GM12878 (cell line): Measurements from ENCODE around the gene TMEM138. TPM values are rescaled to one million over a fixed set of nuclear protein-coding genes. Genes with fewer than 3 reads are reported as not detected.

Experiments
- ATAC-seq: fragments of 200-7000 bp; cut with Tn5 transposase; 3 replicates; pipeline ENCODE4 v1.9.1; 2020; ENCODE audit warnings: mild to moderate bottlenecking, moderate library complexity
- BruUV-seq: library from RNA; stranded (reverse); fragments of 400-500 nt; replicated peaks from 2 replicates; lab custom pipeline; 2021; lab: Mats Ljungman, UMichigan
- CTCF ChIA-PET: fragments of 300-600 bp; sonication (Branson Sonifier 250); formaldehyde crosslinking; extraction: SDS; loops from one replicate; lab custom pipeline; 2021; ENCODE audit warnings: inconsistent platforms; lab: Yijun Ruan, JAX
- POLR2A ChIA-PET: fragments of 350-600 bp; formaldehyde crosslinking; extraction: SDS; loops from one replicate; lab custom pipeline; 2021; ENCODE audit warnings: inconsistent platforms; lab: Charles Lee
- RAD21 ChIA-PET: fragments of 300-600 bp; sonication (Branson Sonifier 250); formaldehyde crosslinking; loops from one replicate; lab custom pipeline; 2023; ENCODE audit warnings: antibody characterized with exemption; ENCODE audit not compliant: unreplicated experiment; lab: Charles Lee
- SMC1A ChIA-PET: fragments of 300-600 bp; sonication (Branson Sonifier 250); formaldehyde crosslinking; loops from one replicate; lab custom pipeline; 2023; ENCODE audit not compliant: unreplicated experiment, uncharacterized antibody; lab: Charles Lee
- DNase-seq: peaks from one replicate; pipeline ENCODE4 v3.0.0-alpha.2; 2011; ENCODE audit warnings: low read depth, low spot score
- FAIRE-seq: peaks from 3 replicates; lab custom pipeline; 2011; peaks lifted over from hg19 to GRCh38; lab: Jason Lieb, UNC
- H2AFZ ChIP-seq: 2 replicates; pipeline ENCODE4 v1.6.0; 2011; ENCODE audit warnings: low read depth, low read length, control low read depth; ENCODE audit not compliant: control insufficient read depth
- H3K27ac ChIP-seq: 2 replicates; pipeline ENCODE4 v1.5.1; 2011; ENCODE audit warnings: control low read depth; ENCODE audit not compliant: control insufficient read depth, insufficient read depth
- H3K27me3 ChIP-seq, 2 experiments: replicated peaks in 1 of 2; 2 replicates each; pipeline versions ENCODE4 v1.6.0 to v1.6.1; 2011; ENCODE audit warnings: low read length in 1 of 2; ENCODE audit not compliant: control insufficient read depth in 2 of 2, insufficient read depth in 2 of 2
- H3K36me3 ChIP-seq, 2 experiments: 2 replicates each; pipeline ENCODE4 v1.5.1; 2011; ENCODE audit warnings: low read length in 1 of 2; ENCODE audit not compliant: control insufficient read depth in 2 of 2, insufficient read depth in 2 of 2
- H3K4me1 ChIP-seq: 2 replicates; pipeline ENCODE4 v1.6.1; 2011; ENCODE audit warnings: mild to moderate bottlenecking, low read length, moderate library complexity, mixed read lengths; ENCODE audit not compliant: control insufficient read depth, insufficient read depth
- H3K4me2 ChIP-seq: 2 replicates; pipeline ENCODE4 v1.6.0; 2011; ENCODE audit warnings: control low read depth; ENCODE audit not compliant: control insufficient read depth, insufficient read depth
- H3K4me3 ChIP-seq: fragments of 200-600 bp; sonication (generic); 2 replicates; pipeline ENCODE4 v1.5.1; 2016
- H3K79me2 ChIP-seq: 2 replicates; pipeline ENCODE4 v1.6.0; 2011; ENCODE audit warnings: low read length; ENCODE audit not compliant: control insufficient read depth, insufficient read depth
- H3K9ac ChIP-seq: 2 replicates; pipeline ENCODE4 v1.8.0; 2011; ENCODE audit warnings: low read length, control low read depth, mixed read lengths; ENCODE audit not compliant: control insufficient read depth, insufficient read depth
- H3K9me3 ChIP-seq: replicated peaks from 3 replicates; pipeline ENCODE4 v1.5.1; 2011; ENCODE audit warnings: mild to moderate bottlenecking, low read length; ENCODE audit not compliant: control insufficient read depth, insufficient read depth
- H4K20me1 ChIP-seq: 2 replicates; pipeline ENCODE4 v1.6.0; 2011; ENCODE audit not compliant: control insufficient read depth, insufficient read depth
- DPF2 ChIP-seq: fragments of 450-650 bp; IDR thresholded peaks from 2 replicates; pipeline ENCODE4 v1.6.1; 2017; ENCODE audit warnings: mild to moderate bottlenecking
- EGR1 ChIP-seq, 2 experiments: IDR thresholded peaks; 1 replicate in 1 of 2; 2 replicates in 1 of 2; pipeline ENCODE4 v1.6.1; 2011 to 2012; ENCODE audit warnings: low read depth in 2 of 2, low read length in 2 of 2, borderline replicate concordance in 1 of 2, mild to moderate bottlenecking in 1 of 2, moderate library complexity in 1 of 2
- FOXM1 ChIP-seq: IDR thresholded peaks from 2 replicates; pipeline ENCODE4 v1.6.1; 2012; ENCODE audit warnings: low read depth, mild to moderate bottlenecking, inconsistent platforms, low read length, moderate library complexity
- HCFC1 ChIP-seq: fragments of 150-350 bp; IDR thresholded peaks from 2 replicates; pipeline ENCODE4 v1.6.1; 2014; ENCODE audit warnings: low read length
- IKZF2 ChIP-seq, 2 experiments: fragments of 450-650 bp; IDR thresholded peaks; 2 replicates each; pipeline ENCODE4 v1.6.1; 2017; ENCODE audit warnings: mild to moderate bottlenecking in 2 of 2, moderate library complexity in 2 of 2
- JUND ChIP-seq: IDR thresholded peaks from 2 replicates; pipeline ENCODE4 v1.6.1; 2012; ENCODE audit warnings: low read depth, mild to moderate bottlenecking, low read length, improper control_type of control experiment, moderate library complexity
- MEF2A ChIP-seq: IDR thresholded peaks from 2 replicates; pipeline ENCODE4 v1.6.1; 2011; ENCODE audit warnings: low read depth, mild to moderate bottlenecking, low read length, moderate library complexity; ENCODE audit not compliant: insufficient read depth
- NFYB ChIP-seq: IDR thresholded peaks from 2 replicates; pipeline ENCODE4 v1.6.1; 2011; ENCODE audit warnings: low read depth, mild to moderate bottlenecking, low read length, improper control_type of control experiment, moderate library complexity; ENCODE audit not compliant: insufficient read depth
- NR2F1 ChIP-seq: fragments of 450-650 bp; conservative IDR thresholded peaks from 2 replicates; pipeline ENCODE4 v1.6.1; 2017; ENCODE audit warnings: mild to moderate bottlenecking
- PML ChIP-seq: IDR thresholded peaks from 2 replicates; pipeline ENCODE4 v1.6.1; 2012; ENCODE audit warnings: low read length, inconsistent platforms
- SIN3A ChIP-seq: IDR thresholded peaks from 2 replicates; pipeline ENCODE4 v1.6.1; 2012; ENCODE audit warnings: low read depth, low read length, improper control_type of control experiment
- SMAD5 ChIP-seq: IDR thresholded peaks from 2 replicates; pipeline ENCODE4 v1.6.1; 2016; ENCODE audit warnings: antibody characterized with exemption, low read depth
- SPI1 ChIP-seq: IDR thresholded peaks from 2 replicates; pipeline ENCODE4 v1.6.1; 2011; ENCODE audit warnings: low read depth, mild to moderate bottlenecking, low read length, moderate library complexity, borderline replicate concordance; ENCODE audit not compliant: insufficient read depth
- TARDBP ChIP-seq: IDR thresholded peaks from 2 replicates; pipeline ENCODE4 v1.6.1; 2016; ENCODE audit warnings: borderline replicate concordance
- TCF12 ChIP-seq: IDR thresholded peaks from 2 replicates; pipeline ENCODE4 v1.6.1; 2011; ENCODE audit warnings: low read depth, mild to moderate bottlenecking, low read length
- ZNF217 ChIP-seq: fragments of 450-650 bp; IDR thresholded peaks from 2 replicates; pipeline ENCODE4 v1.6.1; 2017; ENCODE audit warnings: antibody characterized with exemption, mild to moderate bottlenecking
- WGBS: methylation state at CpG from one replicate; pipeline ENCODE4 v1.1.6; 2016; ENCODE audit warnings: low lambda C conversion rate; ENCODE audit not compliant: insufficient replicate concordance, insufficient coverage; ENCODE audit errors: missing lambda C conversion rate; 5-methylcytosine and 5-hydroxymethylcytosine counted together
- in situ Hi-C: fragments of 300-500 bp; cut with MboI; formaldehyde crosslinking; loops from 9 replicates; pipeline ENCODE4 v1.14.3; 2018; ENCODE audit warnings: mixed read lengths
- intact Hi-C: fragments of 100-400 bp; cut with micrococcal nuclease; formaldehyde crosslinking; loops from one replicate; pipeline ENCODE4 v1.14.2; 2022; ENCODE audit not compliant: unreplicated experiment
- polyA plus RNA-seq, 11 experiments: library from polyadenylated mRNA; depleted of rRNA in 4 of 11; unstranded in 6 of 11; stranded (reverse) in 5 of 11; fragments of >200 nt; fragmentation: Nextera tagmentation in 4 of 11; fragmentation: Illumina TruSeq in 1 of 11; extraction: Ambion mirVana in 4 of 11; extraction: Trizol in 1 of 11; gene quantifications; 1 replicate in 1 of 11; 2 replicates in 10 of 11; pipeline versions ENCODE4 v1.2.1 to v1.2.3, GENCODE V29; 2011 to 2016; ENCODE audit warnings: inconsistent platforms in 2 of 11, missing spikeins in 2 of 11, low read depth in 1 of 11
- total RNA-seq, 4 experiments: library from RNA; depleted of rRNA in 3 of 4; stranded (reverse); fragments of >200 nt in 3 of 4; fragmentation: Illumina TruSeq in 1 of 4; extraction: Trizol in 1 of 4; gene quantifications; 2 replicates each; pipeline versions ENCODE4 v1.2.1 to v1.2.3, GENCODE V29; 2013 to 2021
- TF ChIP-seq, protein P1 (sequence below): fragments of 450-650 bp; formaldehyde crosslinking; IDR thresholded peaks from 2 replicates; pipeline ENCODE4 v1.4.0; 2022; ENCODE audit warnings: mild to moderate bottlenecking, moderate library complexity

Gene TMEM138
- total and polyA plus RNA-seq, 10 of the 15 experiments (the other 5 are each of a cell fraction or from before 2014, with no cell fraction given), result 28.5 to 116 (median 73.4) TPM

DNA sequence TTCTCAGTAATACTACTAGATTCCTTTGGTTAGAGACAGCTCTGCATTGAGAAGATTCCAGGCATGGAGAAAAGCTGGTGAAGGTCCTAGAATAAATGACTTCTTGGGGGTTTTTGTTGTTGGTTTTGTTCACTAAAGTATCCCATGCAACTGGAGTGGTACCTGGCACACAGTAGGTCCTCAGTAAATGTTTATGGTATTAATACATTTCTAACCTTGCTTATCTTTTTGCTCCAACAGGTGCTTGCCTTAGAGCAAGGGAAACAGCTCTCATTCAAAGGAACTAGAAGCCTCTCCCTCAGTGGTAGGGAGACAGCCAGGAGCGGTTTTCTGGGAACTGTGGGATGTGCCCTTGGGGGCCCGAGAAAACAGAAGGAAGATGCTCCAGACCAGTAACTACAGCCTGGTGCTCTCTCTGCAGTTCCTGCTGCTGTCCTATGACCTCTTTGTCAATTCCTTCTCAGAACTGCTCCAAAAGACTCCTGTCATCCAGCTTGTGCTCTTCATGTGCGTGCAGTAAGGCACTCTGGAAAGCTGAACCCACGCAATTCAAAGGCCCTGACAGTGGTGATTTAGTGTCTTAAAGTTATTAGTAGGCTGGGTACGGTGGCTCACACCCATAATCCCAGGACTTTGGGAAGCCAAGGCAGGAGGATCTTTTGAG is 2.0 kb downstream of the TMEM138 start:
- CTCF ChIA-PET, result interaction anchor here (0.7 to 23.9 kb wide), 5 partner anchors 8 to 110 kb away, joined by 3 to 387 read pairs (median 4); partner anchors contain the start of gene VWCE
- POLR2A ChIA-PET, result interaction anchor here (0.6 to 1.4 kb wide), 6 partner anchors 10 to 65 kb away, joined by 3 to 7 read pairs (median 5); partner anchors contain the start of genes CPSF7 and SDHAF2

More for the DNA sequence above, 2.0 kb downstream of the TMEM138 start:
- no TSS peak for BruUV-seq
- SMC1A ChIA-PET, result interaction anchor here (0.7 to 12.8 kb wide), 10 partner anchors 9 to 37 kb away, joined by 3 to 243 read pairs (median 4); partner anchors contain the start of genes DDB1, TKFC and TMEM216
- Histone ChIP-seq H4K20me1 (no peaks in the 10 kb centered on the region), H2AFZ (no peak overlapping the region), H3K36me3 (peaks cover 15 to 24% of the 10 kb centered on the region in 2 experiments), H3K9ac (no peak overlapping the region), H3K9me3 (no peaks in the 10 kb centered on the region), H3K4me2 (peak overlapping the region; percentile 89), H3K27ac (no peak overlapping the region), H3K4me1 (peaks cover 15% of the 10 kb centered on the region), H3K27me3 (no peaks in the 10 kb centered on the region)
- in situ Hi-C loops, result no loop called here
- RAD21 ChIA-PET, result interaction anchor here (0.6 to 13.0 kb wide), 3 partner anchors 19 to 29 kb away, joined by 5 to 172 read pairs (median 43); partner anchors contain the start of genes DDB1 and TKFC
- FAIRE-seq, result no peak
- no peak for DNase-seq
- TF ChIP-seq NR2F1, result no peak
- TF ChIP-seq TARDBP, result no peak
- TF ChIP-seq TCF12, result no peak
- TF ChIP-seq NFYB, result no peak
- no peak for TF ChIP-seq HCFC1
- no peak for TF ChIP-seq MEF2A
- no peak for TF ChIP-seq PML
- TF ChIP-seq, protein P1, sequence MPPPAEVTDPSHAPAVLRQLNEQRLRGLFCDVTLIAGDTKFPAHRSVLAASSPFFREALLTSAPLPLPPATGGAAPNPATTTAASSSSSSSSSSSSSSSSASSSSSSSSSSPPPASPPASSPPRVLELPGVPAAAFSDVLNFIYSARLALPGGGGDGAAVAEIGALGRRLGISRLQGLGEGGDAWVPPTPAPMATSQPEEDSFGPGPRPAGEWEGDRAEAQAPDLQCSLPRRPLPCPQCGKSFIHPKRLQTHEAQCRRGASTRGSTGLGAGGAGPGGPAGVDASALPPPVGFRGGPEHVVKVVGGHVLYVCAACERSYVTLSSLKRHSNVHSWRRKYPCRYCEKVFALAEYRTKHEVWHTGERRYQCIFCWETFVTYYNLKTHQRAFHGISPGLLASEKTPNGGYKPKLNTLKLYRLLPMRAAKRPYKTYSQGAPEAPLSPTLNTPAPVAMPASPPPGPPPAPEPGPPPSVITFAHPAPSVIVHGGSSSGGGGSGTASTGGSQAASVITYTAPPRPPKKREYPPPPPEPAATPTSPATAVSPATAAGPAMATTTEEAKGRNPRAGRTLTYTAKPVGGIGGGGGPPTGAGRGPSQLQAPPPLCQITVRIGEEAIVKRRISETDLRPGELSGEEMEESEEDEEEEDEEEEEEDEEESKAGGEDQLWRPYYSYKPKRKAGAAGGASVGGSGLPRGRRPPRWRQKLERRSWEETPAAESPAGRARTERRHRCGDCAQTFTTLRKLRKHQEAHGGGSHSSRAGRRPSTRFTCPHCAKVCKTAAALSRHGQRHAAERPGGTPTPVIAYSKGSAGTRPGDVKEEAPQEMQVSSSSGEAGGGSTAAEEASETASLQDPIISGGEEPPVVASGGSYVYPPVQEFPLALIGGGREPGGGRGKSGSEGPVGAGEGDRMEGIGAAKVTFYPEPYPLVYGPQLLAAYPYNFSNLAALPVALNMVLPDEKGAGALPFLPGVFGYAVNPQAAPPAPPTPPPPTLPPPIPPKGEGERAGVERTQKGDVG, result no peak
- TF ChIP-seq DPF2, result no peak
- TF ChIP-seq SMAD5, result no peak
- no peak for TF ChIP-seq JUND
- TF ChIP-seq SIN3A, result no peak
- TF ChIP-seq ZNF217, result no peak
- no peak for TF ChIP-seq FOXM1
- TF ChIP-seq EGR1 (IDR thresholded peaks at IDR 0.05; ENCODE audit: borderline replicate concordance in 1 of 2, low read depth in 2 of 2, low read length in 2 of 2), result no peak
- no peak for TF ChIP-seq IKZF2 (IDR thresholded peaks at IDR 0.05)
- TF ChIP-seq SPI1, result no peak
- TF ChIP-seq, all 136 proteins: peak for 0
- intact Hi-C loops, result no loop called here
- H3K4me3 ChIP-seq, result peak overlapping the region; percentile 99; the same call in 1 of the 2 replicates
- peaks cover 48% of the 10 kb centered on the region for H3K79me2 ChIP-seq
- no peak for ATAC-seq
- 95% methylated on average over 5 of the region's 5 CpGs for WGBS
